GM19372 (cell line): ENCODE measurements around the gene INPP5D.
A peak's percentile ranks its signal among the peaks of the same experiment; 100 is the strongest.

ENCODE experiments used
- ATAC-seq: cut with Tn5 transposase; IDR thresholded peaks from one replicate; pipeline ENCODE4 v1.9.1; 2021; ENCODE audit warnings: mild to moderate bottlenecking, low read depth, moderate library complexity; ENCODE audit not compliant: unreplicated experiment

INPP5D gene

GRCh38 chr2:233251306-233252116 lies 191.4 kb downstream of the INPP5D start, which contains the start of gene ATG16L1:
Gene ATG16L1 (plus strand): TSS chr2:233251673. CDS start chr2:233251828, 155 bp downstream.
- peak; percentile 98 for ATAC-seq

GRCh38 chr2:233252227-233252626 lies 192.1 kb downstream of the INPP5D start:
- ATAC-seq = no peak

DNA sequence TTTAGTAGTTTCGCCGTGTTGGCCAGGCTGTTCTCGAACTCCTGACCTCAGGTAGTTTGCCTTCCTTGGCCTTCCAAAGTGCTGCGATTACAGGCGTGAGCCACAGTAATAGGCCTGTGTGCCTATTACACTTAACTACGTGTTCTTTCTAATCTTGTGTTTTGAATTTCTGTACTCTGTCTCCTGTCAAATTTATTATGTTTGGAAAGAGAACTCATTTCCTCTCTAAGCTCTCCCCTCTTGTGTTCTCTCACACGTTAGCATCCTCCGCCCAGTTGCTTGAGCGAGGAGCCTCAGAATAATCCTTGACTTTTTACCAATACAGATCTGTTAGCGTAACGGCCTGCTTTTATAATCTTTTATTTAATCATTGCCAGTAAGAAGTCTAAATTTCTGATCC lies 195.0 kb downstream of the INPP5D start:
- ATAC-seq = no peak

- no peak for ATAC-seq
Observed at GRCh38 chr2:233256048-233256447, 195.9 kb downstream of the INPP5D start.
